Activated CD8-positive, alpha-beta memory T cell treated with anti-CD3 and anti-CD28 coated beads, Interleukin-2, amount 50 U/mL, for 1 hour (primary cell): ENCODE results near the gene S100A6.
"Not testable (repeated sequence)": the region's sequence is repeated elsewhere in the genome, so short reads cannot be mapped to it uniquely, and the experiment has no call there.

Source experiments
- DNase-seq: peaks from one replicate; pipeline ENCODE4 v3.0.0-alpha.2; 2020; ENCODE audit errors: extremely low read depth

Gene S100A6

DNA sequence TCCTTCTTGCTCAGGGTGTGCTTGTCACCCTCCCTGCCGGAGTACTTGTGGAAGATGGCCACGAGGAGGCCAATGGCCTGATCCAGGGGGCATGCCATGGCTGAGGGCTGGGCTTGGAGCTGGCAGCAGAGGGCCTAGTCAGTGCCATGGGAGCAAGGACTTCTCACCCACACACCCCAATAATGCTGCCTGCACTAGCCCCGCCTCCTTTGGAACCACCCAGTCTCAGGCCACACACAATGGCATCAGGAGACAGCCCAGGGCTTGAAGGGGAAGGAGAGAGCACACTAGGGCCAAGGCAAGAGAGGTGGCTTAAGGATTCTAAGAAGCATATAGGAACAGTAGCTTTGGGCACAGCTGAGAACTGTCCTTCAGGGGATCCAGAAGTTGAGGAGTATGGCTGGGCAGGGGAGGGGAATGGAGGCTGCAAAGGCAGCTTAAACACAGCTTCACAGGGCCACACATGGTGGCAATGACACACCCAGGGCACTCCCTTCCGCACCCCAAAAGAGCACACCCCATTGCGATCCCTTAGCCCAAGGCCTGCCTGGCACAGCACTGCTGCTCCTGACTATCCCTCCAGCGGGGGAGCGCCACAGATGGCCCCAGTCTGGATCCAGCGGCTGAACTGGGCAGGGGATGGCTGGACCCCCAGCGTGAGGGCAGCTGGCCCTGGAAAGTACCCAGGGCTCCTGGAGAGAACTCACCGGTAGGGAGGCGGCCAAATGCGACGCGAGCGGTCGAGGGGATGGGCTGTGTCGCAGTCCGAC lies at the start of gene S100A6:
Gene S100A6, minus strand, starts transcription at position 750 of the 770 bp plus-strand sequence. Its CDS starts 652 bp downstream, at position 98.
- DNase-seq, result no peak

DNA sequence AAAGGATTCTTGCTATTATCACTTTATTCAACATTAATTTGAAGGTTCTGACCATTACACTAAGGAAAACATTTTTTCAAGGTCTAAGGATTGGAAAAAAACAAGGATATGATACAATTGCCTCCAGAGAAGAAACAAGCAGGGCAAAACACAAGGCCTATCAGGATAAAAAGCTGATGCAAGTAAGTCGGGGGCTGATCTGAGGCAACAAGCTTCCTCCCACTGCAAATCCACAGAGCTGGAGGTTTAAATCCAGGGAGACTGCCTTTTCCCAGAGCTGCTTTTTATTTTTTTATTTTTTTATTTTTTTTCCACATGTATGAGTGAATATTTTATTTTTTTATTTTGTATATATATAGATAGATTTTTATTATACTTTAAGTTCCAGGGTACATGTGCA lies 49.2 kb upstream of the S100A6 start:
- no peak for DNase-seq

DNA sequence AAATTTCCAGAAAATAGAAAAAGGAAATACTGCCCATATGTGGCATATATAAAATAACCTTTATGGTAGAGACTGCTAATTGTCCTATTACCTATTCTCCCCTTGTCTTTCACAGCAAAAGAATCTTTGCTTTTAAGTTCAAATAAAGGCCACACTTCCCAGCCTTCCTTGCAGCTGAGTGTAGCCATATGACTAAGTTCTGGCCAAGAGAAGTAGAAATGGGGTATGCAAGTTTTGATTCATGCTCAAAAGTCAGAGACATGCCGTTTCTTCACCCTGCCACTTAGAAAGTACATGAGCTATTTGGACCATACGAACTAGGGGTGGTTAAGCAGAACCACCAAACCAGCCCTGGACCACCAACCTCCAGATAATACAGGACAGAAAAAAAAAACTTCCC lies 48.2 kb upstream of the S100A6 start:
- no peak for DNase-seq

DNA sequence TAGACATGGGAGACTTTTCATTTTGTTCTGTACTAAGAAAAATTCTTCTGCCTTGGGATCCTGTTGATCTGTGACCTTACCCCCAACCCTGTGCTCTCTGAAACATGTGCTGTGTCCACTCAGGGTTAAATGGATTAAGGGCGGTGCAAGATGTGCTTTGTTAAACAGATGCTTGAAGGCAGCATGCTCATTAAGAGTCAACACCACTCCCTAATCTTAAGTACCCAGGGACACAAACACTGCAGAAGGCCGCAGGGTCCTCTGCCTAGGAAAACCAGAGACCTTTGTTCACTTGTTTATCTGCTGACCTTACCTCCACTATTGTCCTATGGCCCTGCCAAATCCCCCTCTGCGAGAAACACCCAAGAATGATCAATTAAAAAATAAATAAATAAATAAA lies 47.7 kb upstream of the S100A6 start:
- DNase-seq, result not testable (repeated sequence)

DNA sequence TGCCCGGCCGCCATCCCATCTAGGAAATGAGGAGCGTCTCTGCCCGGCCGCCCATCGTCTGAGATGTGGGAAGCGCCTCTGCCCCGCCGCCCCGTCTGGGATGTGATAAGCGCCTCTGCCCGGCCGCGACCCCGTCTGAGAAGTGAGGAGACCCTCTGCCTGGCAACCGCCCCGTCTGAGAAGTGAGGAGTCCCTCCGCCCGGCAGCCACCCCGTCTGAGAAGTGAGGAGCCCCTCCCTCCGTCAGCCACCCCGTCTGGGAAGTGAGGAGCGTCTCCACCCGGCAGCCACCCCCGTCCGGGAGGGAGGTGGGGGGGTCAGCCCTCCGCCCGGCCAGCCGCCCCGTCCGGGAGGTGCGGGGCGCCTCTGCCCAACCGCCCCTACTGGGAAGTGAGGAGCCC lies 47.0 kb upstream of the S100A6 start:
- not testable (repeated sequence) for DNase-seq

DNA sequence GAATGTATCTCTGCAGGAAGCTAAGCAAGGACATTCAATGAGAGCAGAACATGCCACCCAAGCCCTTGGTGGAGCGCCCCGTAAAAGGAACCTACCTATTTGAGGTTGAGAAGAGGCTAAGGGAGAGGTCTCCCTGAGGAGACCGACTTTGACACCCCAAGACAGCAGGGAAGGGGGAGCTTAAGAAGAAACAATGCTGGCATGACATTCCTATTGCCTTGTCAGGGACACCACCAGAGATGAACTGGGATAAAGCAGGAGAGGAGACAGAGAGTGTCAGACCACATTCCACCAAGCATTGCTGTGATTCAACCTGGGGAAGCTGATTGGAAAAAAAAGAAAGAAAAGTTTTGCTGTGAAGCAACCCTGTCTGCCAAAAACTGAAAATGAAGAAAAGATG lies 43.1 kb upstream of the S100A6 start:
- no peak for DNase-seq

DNA sequence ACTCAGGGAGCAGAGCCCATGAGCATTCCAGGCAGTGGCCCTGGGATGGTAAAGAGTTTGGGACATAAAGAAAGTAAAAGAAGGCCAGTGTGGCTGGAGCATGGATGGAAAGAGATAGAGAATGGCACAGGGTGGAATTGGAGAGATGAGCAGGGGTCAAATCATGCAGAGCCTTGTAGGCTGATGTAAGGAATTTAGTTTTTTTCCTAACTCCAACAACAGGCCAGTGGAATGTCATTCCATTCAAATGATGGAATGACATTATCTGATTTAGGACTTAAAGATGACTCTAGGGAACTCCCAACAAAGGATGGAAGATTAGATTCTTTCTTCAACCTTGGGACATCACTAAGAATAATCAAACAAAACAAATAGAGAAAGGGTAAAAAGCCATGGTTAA lies 42.7 kb upstream of the S100A6 start:
- DNase-seq, result no peak

DNA sequence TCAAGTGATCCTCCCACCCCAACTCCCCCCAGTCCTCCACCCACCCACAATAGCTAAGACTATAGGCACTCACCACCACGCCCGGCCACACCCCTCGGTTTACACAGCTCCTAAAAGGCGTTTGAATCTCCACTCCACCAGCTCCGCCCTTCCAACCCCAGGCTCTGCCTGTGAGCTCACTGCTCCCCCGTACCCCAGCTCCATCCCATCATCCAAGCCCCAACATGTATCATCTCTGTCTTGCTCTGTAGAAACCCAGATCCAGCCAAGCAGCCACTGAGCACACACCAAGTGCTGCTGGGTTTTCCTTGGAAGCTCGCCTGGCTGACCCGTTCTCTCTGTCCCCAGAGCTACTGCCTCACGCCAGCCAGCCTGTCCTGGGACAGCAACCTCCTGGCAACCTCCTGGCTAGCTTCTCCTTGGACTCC lies 41.8 kb upstream of the S100A6 start:
- DNase-seq, result no peak

DNA sequence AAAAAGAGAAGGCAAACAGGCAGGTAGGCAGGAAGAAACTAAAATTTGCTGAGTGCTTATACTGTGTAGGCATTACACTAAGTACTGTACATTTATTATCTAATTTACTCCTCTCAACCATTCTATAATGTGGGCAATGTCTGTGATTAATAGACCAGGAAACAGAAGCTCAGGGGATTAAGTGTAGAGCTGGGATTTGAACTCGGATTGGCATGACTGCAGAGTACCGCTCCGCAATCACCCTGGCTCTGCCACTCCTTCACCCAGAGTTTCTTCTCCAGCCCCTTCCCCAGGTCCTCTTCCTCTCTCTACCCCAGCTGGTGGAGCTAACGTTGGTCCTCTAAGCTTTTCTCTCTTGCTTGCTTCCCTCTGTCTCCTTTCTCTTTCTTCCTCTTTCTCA lies 41.3 kb upstream of the S100A6 start:
- DNase-seq, result no peak

DNA sequence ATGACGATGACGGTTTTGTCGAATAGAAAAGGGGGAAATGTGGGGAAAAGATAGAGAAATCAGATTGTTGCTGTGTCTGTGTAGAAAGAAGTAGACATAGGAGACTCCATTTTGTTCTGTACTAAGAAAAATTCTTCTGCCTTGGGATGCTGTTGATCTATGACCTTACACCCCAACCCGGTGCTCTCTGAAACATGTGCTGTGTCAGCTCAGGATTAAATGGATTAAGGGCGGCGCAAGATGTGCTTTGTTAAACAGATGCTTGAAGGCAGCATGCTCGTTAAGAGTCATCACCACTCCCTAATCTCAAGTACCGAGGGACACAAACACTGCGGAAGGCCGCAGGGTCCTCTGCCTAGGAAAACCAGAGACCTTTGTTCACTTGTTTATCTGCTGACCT lies 39.7 kb upstream of the S100A6 start:
- DNase-seq, result not testable (repeated sequence)

DNA sequence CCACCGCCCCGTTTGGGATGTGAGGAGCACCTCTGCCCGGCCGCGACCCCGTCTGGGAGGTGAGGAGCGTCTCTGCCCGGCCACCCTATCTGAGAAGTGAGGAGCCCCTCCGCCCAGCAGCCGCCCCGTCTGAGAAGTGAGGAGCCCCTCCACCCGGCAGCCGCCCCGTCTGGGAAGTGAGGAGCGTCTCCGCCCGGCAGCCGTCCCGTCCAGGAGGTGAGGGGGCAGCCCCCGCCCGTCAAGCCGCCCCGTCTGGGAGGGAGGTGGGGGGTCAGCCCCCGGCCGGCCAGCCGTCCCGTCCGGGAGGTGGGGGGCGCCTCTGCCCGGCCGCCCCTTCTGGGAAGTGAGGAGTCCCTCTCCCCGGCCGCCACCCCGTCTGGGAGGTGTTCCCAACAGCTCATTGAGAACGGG lies 39.3 kb upstream of the S100A6 start:
- DNase-seq, result not testable (repeated sequence)

DNA sequence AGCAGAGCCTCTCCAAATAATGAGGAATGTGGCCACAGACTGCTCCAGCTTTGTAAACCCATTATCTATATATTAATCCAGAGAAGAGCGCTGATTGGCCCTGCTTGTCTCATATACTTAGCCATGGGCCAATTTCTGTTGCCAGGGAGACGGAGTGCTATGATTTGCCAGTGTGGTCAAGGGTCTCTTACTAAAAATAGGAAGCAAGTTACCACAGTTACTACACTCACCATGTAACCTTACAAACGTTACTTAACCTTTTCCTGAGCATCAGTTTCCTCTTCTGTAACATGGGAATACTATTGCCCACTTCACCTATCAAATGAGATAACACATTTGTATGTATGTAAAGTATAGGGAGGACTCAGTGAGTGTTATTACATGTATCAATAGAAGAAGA lies 37.6 kb upstream of the S100A6 start:
- no peak for DNase-seq

DNA sequence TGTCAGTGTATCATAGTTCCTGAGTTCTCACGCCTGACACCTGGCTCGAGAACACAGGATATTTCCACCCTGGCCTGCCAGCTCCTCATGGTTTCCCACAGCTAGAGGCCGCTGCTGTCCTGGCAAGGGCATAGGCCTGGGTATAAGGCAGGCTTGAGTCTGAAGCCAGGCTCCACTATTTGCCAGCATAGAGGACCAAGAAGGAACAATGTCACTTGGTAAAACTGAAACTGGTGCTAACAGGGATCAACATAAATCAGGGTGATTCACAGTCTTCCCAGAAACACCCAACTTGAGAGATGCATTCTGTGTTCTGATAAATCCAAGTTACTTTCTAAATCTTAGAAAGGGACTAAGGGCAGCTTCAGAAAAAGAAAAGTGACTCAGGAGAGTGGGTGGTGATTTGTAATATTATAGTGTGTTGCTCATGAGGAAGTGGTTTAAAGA lies 36.8 kb upstream of the S100A6 start:
- no peak for DNase-seq

DNA sequence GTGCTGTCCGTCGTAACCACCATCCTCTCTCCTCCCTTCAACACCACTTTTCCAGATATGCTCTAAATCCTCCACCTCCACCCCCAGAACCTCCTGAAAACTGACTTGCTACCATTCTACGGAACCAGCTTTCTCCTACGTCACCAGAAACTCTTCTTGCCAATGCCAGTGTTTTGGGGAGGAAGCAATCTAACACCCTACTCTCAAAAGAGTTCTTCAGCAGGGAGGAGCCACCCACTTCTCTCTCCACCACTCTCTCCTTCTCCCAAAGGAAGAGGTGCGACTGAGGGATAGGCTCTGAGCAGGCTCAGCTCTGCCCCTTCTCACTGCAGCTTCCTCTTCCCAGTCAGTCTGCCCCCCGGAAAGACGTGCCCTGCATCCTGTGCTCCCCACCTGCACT lies 35.9 kb upstream of the S100A6 start:
- no peak for DNase-seq

DNA sequence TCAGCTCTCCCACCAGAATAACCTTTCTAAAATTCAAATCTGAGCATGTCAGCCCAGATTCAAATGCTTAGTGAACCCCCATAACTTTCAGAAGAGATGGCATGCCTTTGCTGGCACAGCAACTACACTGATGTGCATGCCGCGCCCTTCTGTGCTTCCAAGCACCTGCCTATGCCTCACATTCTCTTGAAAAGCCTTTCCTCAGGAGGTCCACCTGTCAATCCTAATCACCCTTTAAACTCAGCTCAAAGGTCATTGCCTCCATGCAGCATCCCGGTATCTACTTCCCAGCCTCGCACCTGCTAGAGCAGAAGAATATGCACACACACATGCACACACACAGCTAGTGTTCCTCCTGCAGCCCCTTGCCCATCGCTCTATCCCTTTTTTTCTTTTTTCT lies 35.1 kb upstream of the S100A6 start:
- DNase-seq, result no peak

DNA sequence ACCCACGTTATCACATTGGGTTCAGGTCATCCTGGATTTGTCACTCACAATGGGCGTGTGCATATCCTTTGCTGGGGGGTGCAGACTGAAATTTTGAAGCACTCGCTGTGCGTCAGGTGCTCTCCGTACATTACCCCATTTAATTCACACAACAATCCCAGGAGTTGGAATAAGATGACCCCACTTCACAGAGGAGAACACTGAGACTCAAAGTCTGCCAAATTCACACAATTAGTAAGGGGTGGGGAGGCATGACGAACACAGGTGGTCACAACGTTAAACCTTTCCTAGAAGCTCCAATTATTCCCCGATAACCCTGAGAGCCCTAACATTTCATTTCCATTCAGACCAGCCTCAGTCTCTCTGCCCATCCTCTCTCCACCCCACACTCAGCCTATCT lies 33.7 kb upstream of the S100A6 start:
- no peak for DNase-seq

DNA sequence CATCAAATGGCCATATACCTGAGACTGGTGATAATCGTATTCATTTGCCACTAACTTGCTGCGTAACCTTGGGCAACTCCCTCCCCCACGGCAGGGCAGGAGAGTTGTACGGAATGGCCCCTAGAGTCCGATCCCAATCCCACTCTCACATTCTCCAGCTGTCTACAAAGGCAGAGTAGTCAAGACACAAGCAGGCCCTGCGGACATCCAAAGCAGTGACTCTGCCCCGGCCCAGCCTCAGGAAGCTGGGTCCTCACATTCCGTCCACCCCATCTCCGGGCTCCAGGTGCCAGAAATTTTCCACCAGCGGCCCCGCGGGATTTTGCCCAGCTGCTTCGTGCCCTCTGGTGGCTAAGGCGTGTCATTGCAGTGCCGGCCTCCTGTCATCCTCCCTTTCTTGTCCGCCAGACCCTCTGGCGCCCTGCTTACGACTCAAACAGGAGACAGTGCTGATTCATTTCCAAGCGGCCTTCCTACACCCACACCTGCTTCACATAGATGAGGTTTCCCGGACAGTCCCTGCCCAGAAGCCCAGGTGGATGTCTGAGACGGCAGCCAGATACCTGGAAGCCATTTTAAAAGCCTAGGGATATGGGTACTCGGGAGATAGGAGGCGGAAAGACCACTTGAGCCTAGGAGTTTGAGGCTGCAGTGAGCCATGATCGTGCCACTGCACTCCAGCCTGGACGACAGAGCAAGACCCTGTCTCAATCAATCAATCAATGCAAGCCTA lies 32.7 kb upstream of the S100A6 start:
- peak; percentile 61 for DNase-seq

DNA sequence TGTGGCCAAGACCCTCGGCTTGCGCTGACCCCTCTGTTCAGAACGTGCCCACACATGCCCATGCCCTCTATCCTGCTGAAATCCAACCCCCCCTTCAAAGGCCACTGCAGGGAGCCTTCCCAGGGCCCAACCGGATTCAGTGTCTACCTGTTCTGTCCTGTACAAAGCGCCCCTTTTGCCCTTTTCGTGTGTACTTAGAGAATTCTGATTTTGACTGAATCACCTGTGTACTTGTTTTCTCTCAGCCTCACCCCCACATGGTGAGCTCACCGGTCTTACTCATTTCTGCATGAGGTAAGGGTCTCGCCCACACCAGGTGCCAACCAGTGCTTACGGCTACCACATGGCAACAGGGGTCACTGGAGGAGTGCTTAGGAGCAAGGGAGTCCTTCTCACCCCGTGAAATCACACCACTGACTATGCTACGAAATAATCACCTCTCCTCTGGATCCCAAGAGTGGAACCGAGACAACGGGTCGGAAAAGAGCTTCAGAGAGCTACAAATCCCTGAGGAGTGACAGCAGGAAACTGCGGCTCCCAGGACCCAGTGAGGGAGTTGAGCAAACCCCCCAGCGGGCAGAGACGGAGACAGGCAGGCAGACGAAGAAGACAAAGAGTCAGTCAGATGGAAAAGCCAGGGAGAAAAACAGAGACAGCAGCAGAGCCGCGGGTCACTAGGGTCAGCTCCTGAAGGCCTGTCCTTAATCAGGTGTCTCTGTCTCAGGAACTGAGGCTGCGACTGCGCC lies 32.0 kb upstream of the S100A6 start:
- no peak for DNase-seq

DNA sequence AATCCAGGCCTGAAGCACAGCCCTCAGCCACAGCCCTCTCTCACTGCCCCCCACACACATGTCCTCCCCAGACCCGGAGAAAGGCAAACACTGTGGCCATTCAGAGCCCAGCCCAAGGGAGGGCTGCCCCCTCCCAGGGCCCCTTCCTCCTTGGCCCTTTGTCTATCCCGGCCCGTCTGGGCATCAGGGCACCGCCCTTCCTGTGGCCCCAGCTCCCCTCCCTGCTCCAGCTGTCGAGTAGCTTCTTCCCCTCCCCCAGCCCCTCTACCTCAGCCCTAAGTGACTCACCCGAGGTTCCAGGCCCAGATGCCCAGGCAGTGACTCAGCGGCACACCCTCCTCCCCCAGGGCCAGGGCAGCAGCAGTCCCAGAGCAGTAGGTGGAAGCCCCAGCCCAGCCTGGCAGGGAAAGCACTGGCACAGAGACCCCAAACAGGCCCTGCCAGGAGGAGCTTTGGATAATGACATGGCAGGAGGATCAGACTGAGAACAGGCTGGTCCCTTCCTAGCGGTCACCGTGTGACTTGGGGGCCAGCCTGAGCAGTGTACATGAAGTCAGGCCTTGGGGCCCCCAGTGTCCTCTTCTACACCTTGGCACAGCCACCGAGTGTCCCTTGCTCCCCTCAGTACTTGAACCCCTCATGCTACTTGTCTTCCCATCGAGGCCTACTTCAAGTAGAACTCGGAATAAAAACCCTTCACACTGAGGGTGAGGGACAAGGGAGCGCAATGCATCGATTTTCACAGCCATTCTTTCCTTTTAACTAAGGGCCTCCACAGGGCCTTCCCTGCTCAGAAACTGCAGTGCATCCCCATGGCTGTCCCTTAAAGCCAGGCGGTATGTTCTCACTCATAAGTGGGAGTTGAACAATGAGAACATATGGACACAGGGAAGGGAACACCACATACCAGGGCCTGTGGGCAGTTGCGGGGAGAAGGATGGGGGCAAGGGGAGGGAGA lies 30.9 kb upstream of the S100A6 start:
- peak; percentile 65 for DNase-seq

DNA sequence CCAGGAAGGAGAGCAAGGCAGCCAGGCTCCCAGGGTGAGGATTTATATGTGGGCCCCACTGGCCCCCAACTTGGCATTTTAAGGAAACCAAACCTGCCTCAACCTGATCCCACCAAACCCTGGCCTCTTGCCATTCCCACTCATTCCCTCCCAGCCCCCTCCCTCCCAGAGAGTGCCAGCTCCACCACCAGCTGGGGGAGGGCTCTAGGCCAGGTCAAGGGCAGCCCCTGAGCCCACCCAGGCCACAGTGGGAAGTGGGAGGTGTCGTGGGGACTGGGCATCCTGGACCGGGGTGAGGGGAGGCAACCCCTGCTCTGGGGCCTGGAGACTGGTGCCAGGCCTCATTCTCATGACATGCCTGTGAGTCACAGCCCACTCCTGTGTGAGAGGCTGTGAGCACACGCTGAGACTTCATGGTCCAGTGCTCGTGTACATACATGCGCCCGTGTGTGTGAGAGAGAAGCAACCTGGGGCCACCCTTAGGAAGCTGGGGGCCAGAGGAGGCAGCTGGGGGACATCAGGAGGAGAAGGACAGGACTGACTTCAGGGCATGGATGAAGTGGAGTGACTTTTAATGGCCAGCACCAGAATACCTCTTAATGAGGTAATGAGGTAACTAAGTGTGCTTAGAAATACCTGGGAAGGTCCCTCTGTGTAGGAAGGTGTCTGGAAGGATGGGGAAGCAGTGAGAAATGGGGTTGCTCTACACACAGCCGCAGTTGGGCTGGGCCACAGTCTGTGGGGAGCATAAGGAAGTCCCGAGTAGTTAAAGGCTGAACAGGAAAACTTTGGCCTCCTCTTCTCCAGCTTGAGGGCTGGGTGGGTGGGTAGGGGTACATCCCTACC lies 30.0 kb upstream of the S100A6 start, which contains the start of gene S100A2:
Gene S100A2, minus strand, starts transcription at position 316 of the 846 bp plus-strand sequence. CDS start 1,967 bp downstream, outside the sequence.
- no peak for DNase-seq
